WTC11 (cell line): ENCODE results near the gene SYNDIG1. TPM values are rescaled to one million over a fixed set of nuclear protein-coding genes. Genes with fewer than 3 reads are reported as not detected.

ENCODE experiments used
- ATAC-seq: fragments of 200-7000 bp; cut with Tn5 transposase; 2 replicates; pipeline ENCODE4 v1.10.0; 2021; ENCODE audit warnings: mild to moderate bottlenecking, moderate library complexity
- CTCF ChIA-PET: fragments of 300-600 bp; sonication (Branson Sonifier 250); formaldehyde crosslinking; loops from one replicate; lab custom pipeline; 2021; ENCODE audit warnings: antibody characterized with exemption; lab: Charles Lee
- POLR2A ChIA-PET: fragments of 350-600 bp; sonication (Branson Sonifier 250); formaldehyde crosslinking; loops from one replicate; lab custom pipeline; 2021; ENCODE audit warnings: antibody characterized with exemption; lab: Charles Lee
- DNase-seq: peaks from one replicate; pipeline ENCODE4 v3.0.0; 2021; ENCODE audit warnings: low spot score
- H3K27ac Mint-ChIP-seq: 2 replicates; pipeline ENCODE4 v1.8.0; 2021; ENCODE audit warnings: mixed read lengths
- H3K27me3 Mint-ChIP-seq: 2 replicates; pipeline ENCODE4 v1.8.0; 2021; ENCODE audit warnings: low read depth, mild to moderate bottlenecking, moderate library complexity, mixed read lengths
- H3K36me3 Mint-ChIP-seq: 2 replicates; pipeline ENCODE4 v1.8.0; 2021; ENCODE audit warnings: mixed read lengths
- H3K4me1 Mint-ChIP-seq: 2 replicates; pipeline ENCODE4 v1.8.0; 2022; ENCODE audit warnings: mixed read lengths
- H3K4me3 Mint-ChIP-seq: 2 replicates; pipeline ENCODE4 v1.8.0; 2021; ENCODE audit warnings: mild to moderate bottlenecking, moderate library complexity, mixed read lengths
- H3K9me3 Mint-ChIP-seq: 2 replicates; pipeline ENCODE4 v1.8.0; 2021; ENCODE audit warnings: mixed read lengths
- ARID4B ChIP-seq: sonication (generic); formaldehyde crosslinking; IDR thresholded peaks from 2 replicates; pipeline ENCODE4 v1.8.0; 2023; ENCODE audit warnings: missing genetic modification reagents, mild to moderate bottlenecking, borderline replicate concordance
- CREB1 ChIP-seq: sonication (generic); formaldehyde crosslinking; IDR thresholded peaks from 2 replicates; pipeline ENCODE4 v1.8.0; 2023; ENCODE audit warnings: mild to moderate bottlenecking, missing genetic modification reagents
- CREM ChIP-seq: sonication (generic); formaldehyde crosslinking; IDR thresholded peaks from 2 replicates; pipeline ENCODE4 v1.8.1; 2022; ENCODE audit warnings: mild to moderate bottlenecking, missing genetic modification reagents, moderate library complexity
- ETV6 ChIP-seq: sonication (generic); formaldehyde crosslinking; IDR thresholded peaks from 2 replicates; pipeline ENCODE4 v1.8.1; 2022; ENCODE audit warnings: mild to moderate bottlenecking, missing genetic modification reagents
- FOXJ3 ChIP-seq: sonication (generic); formaldehyde crosslinking; IDR thresholded peaks from 2 replicates; pipeline ENCODE4 v1.9.0; 2021; ENCODE audit warnings: missing genetic modification reagents, mild to moderate bottlenecking, borderline replicate concordance
- GABPB1 ChIP-seq: sonication (generic); formaldehyde crosslinking; IDR thresholded peaks from 2 replicates; pipeline ENCODE4 v1.8.1; 2023; ENCODE audit warnings: mild to moderate bottlenecking, missing genetic modification reagents
- MXD4 ChIP-seq: fragments of 250-450 bp; sonication (Bioruptor Pico); IDR thresholded peaks from 2 replicates; pipeline ENCODE4 v1.8.0; 2021; ENCODE audit warnings: mild to moderate bottlenecking, moderate library complexity, borderline replicate concordance
- NFYB ChIP-seq: sonication (generic); formaldehyde crosslinking; conservative IDR thresholded peaks from 2 replicates; pipeline ENCODE4 v1.8.0; 2022; ENCODE audit warnings: low read depth, missing genetic modification reagents
- SMAD3 ChIP-seq: sonication (generic); formaldehyde crosslinking; IDR thresholded peaks from 2 replicates; pipeline ENCODE4 v1.8.0; 2022; ENCODE audit warnings: missing genetic modification reagents, mild to moderate bottlenecking, borderline replicate concordance
- SOX15 ChIP-seq: fragments of 250-450 bp; sonication (Bioruptor Pico); IDR thresholded peaks from 2 replicates; pipeline ENCODE4 v1.9.0; 2021; ENCODE audit warnings: mild to moderate bottlenecking
- SP1 ChIP-seq: sonication (generic); formaldehyde crosslinking; conservative IDR thresholded peaks from 2 replicates; pipeline ENCODE4 v1.8.1; 2022; ENCODE audit warnings: missing genetic modification reagents
- TP53 ChIP-seq: sonication (generic); formaldehyde crosslinking; IDR thresholded peaks from 2 replicates; pipeline ENCODE4 v1.8.1; 2023; ENCODE audit warnings: mild to moderate bottlenecking, missing genetic modification reagents
- USF1 ChIP-seq: sonication (generic); formaldehyde crosslinking; IDR thresholded peaks from 2 replicates; pipeline ENCODE4 v1.8.0; 2022; ENCODE audit warnings: mild to moderate bottlenecking, missing genetic modification reagents
- ZNF232 ChIP-seq: sonication (generic); formaldehyde crosslinking; IDR thresholded peaks from 2 replicates; pipeline ENCODE4 v1.8.0; 2022; ENCODE audit warnings: mild to moderate bottlenecking, missing genetic modification reagents
- ZNF512 ChIP-seq: sonication (generic); formaldehyde crosslinking; IDR thresholded peaks from 2 replicates; pipeline ENCODE4 v1.8.1; 2022; ENCODE audit warnings: missing genetic modification reagents, borderline replicate concordance
- ZSCAN18 ChIP-seq: fragments of 250-450 bp; sonication (Bioruptor Pico); IDR thresholded peaks from 2 replicates; pipeline ENCODE4 v2.1.2; 2022; ENCODE audit warnings: mild to moderate bottlenecking, moderate library complexity
- total RNA-seq: library from RNA; stranded (reverse); gene quantifications from 3 replicates; pipeline ENCODE4 v1.2.3, GENCODE V29; 2021
- TF ChIP-seq, protein P1 (sequence below): sonication (generic); formaldehyde crosslinking; IDR thresholded peaks from 2 replicates; pipeline ENCODE4 v1.8.1; 2023; ENCODE audit warnings: mild to moderate bottlenecking, missing genetic modification reagents, moderate library complexity
- TF ChIP-seq, protein P2 (sequence below): fragments of 200-600 bp; IDR thresholded peaks from 2 replicates; pipeline ENCODE4 v1.8.0; 2022; ENCODE audit warnings: antibody characterized with exemption
- TF ChIP-seq, protein P3 (sequence below): fragments of 250-450 bp; sonication (Bioruptor Pico); conservative IDR thresholded peaks from 2 replicates; pipeline ENCODE4 v1.9.0; 2021; ENCODE audit warnings: mild to moderate bottlenecking

Gene SYNDIG1
- total RNA-seq, 1 experiment from 2014 or later: 6.4 TPM

DNA sequence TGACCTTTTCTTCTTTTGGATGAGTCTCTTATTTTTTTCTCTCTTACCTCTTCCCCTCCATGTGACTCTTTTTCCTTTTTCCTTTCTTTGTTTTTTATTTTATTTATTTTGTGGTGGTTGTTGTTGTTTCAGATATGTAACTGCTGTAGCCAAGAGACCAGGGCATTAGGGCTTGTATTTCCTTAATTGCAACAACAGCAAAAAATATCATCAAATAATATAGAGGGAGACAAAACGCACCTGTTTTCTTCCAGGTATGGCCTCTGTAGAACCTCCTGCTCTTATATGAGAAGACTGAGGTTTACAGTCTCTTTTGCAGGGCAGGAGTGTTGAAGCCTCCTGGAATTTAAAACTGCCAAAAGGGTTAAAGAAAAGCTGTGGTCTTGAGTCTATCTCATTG, 149.3 kb downstream of the SYNDIG1 start:
- no peak for DNase-seq
- H3K27me3 Mint-ChIP-seq: no peaks in the 10 kb centered on the region
- no peak for ATAC-seq
- POLR2A ChIA-PET: no interaction called here
- peaks cover 17% of the 10 kb centered on the region for H3K9me3 Mint-ChIP-seq
- CTCF ChIA-PET: no interaction called here
- TF ChIP-seq TP53 (no peak), GABPB1 (no peak), SP1 (CRISPR knock-in tag) (no peak), SMAD3 (CRISPR knock-in tag) (no peak), ZNF232 (CRISPR knock-in tag) (no peak), FOXJ3 (CRISPR knock-in tag) (no peak), CREM (CRISPR knock-in tag) (no peak), ZNF512 (CRISPR knock-in tag) (no peak), ZSCAN18 (no peak), USF1 (CRISPR knock-in tag) (no peak), SOX15 (CRISPR knock-in tag) (no peak), MXD4 (CRISPR knock-in tag) (no peak), ARID4B (no peak), CREB1 (CRISPR knock-in tag) (no peak), ETV6 (no peak), NFYB (CRISPR knock-in tag) (no peak)
- TF ChIP-seq, protein P1, sequence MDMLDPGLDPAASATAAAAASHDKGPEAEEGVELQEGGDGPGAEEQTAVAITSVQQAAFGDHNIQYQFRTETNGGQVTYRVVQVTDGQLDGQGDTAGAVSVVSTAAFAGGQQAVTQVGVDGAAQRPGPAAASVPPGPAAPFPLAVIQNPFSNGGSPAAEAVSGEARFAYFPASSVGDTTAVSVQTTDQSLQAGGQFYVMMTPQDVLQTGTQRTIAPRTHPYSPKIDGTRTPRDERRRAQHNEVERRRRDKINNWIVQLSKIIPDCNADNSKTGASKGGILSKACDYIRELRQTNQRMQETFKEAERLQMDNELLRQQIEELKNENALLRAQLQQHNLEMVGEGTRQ (CRISPR knock-in tag): no peak
- TF ChIP-seq, protein P2, sequence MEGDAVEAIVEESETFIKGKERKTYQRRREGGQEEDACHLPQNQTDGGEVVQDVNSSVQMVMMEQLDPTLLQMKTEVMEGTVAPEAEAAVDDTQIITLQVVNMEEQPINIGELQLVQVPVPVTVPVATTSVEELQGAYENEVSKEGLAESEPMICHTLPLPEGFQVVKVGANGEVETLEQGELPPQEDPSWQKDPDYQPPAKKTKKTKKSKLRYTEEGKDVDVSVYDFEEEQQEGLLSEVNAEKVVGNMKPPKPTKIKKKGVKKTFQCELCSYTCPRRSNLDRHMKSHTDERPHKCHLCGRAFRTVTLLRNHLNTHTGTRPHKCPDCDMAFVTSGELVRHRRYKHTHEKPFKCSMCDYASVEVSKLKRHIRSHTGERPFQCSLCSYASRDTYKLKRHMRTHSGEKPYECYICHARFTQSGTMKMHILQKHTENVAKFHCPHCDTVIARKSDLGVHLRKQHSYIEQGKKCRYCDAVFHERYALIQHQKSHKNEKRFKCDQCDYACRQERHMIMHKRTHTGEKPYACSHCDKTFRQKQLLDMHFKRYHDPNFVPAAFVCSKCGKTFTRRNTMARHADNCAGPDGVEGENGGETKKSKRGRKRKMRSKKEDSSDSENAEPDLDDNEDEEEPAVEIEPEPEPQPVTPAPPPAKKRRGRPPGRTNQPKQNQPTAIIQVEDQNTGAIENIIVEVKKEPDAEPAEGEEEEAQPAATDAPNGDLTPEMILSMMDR: no peak
- TF ChIP-seq, protein P3, sequence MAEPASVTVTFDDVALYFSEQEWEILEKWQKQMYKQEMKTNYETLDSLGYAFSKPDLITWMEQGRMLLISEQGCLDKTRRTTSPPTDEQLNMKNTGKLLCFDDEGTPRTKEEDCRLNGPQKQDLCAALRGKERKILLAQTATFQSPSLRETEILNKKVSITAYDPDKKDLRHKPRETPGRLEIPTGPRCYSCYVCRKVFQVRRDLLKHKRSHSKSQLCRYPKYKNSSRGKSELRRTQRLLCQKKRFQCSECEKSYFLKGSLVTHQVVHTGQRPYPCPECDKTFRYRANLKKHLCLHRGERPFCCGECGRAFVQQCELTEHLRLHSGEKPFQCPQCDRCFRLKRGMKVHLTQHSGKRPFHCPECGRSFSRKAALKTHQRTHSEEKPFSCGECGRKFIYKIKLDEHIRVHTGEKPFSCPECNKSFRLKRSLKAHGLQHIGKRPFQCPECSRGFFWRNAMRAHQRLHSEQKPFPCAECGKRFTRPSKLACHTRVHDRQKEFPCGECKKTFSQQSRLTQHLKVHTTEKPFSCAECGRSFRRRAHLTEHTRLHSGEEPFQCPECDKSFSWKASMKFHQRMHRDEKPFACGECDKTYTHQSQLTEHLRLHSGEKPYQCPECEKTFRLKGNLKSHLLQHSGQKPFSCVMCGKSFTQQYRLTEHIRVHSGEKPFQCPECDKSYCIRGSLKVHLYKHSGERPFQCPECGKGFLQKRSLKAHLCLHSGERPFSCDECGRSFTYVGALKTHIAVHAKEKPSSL (CRISPR knock-in tag): no peak
- no peaks in the 10 kb centered on the region; the same call in 1 of the 2 replicates for H3K36me3 Mint-ChIP-seq
- H3K27ac Mint-ChIP-seq: no peak overlapping the region
- H3K4me3 Mint-ChIP-seq: no peak overlapping the region
- peaks cover 10% of the 10 kb centered on the region for H3K4me1 Mint-ChIP-seq
